CD4-positive, alpha-beta T cell treated with Interleukin-1 beta for 1 hour (primary cell): ENCODE results near the gene B3GAT3.
"Not testable (repeated sequence)": the region's sequence is repeated elsewhere in the genome, so short reads cannot be mapped to it uniquely, and the experiment has no call there.

ENCODE experiments used
- DNase-seq, 2 donors: peaks; one replicate each; pipeline ENCODE4 v3.0.0-alpha.2; 2020 to 2022

B3GAT3 gene

DNA sequence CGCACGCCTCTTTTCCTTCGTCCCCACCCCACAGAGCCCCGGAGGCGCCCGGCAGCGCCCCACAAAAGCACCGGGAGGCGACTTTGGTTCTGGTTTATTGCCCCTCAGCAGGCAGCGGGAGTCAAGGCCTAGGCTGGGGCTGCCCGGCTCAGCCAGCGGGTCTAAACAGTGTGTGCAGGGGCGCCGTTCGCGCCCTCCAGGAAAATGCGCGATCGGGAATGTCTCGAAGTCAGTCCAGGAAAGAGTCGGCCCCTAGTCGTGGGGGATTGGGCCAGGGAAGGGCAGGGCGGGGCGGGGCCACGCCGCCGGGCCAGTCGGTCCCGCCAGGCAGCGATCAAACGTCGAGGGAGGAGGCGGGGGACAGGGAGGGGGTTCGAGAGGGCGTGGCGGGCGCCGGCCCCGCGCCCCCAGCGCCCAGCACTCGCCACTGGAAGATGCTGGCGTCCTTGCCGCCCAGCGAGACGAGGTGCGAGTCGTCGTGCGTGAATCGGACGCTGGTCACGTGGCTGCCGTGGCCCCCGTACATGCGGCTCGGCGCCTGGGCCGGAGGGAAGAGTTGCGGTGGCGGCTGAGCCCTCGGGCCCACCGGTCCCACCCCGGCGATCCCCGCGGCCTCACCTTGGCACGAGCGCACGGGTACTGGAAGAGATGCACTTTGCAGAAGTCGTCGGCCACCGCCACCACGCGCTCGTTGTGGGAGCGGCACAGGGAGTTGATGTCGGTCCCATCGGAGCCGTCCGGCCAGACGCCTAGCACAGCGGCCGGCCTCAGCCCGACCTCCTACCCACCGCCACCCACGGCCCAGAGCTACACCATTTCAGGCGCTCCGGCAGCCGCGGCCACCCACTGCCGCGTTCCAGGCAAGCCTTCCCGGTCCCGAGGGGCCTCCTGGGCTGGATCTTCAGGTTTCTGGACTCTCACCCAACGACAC is 19.4 kb downstream of the B3GAT3 start:
- peak in 1 of 2 donors; percentile 45 for DNase-seq

DNA sequence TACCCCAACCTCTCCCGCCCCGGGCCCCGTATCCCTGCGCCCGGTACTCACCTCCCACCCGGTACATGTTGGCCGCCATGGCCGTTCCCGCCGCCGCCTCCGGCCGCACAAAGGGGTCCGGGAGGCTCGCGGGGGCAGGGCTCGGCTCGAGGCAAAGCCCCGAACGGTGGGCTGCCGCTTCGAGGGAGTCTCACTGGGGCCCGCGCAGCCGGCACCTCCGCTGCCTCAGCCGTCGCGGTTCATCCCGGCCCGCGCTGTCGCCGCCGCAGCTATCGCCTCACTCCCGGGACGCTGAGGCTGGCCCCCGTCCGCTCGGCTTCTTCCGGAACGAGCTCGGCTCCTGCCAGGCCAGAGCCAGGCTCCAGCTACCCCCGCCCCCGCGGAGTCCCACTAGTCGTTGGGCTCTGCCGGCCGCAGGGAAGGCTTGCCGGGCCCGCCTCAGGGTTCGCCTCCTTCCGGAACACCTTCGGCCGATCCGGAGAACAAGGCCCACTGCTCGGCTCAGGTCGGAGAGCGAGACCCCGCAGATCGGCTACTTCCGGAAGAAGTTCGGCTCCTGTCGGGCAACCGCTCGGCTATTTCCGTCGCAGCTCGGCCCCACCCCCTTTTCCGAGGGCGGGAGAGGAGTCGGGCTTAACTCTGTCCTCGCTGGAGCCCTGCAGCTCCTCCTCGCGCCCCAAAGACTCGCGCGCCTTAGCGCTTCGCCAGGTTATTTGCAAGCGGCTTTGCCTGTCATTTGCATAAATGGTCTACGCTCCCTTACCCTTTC is 20.2 kb downstream of the B3GAT3 start, which contains the start of gene MTA2:
MTA2 (minus strand) TSS at position 494 of the 769 bp plus-strand sequence; CDS start at position 79, 415 bp downstream.
- peak; percentile 98 to 99 for DNase-seq

DNA sequence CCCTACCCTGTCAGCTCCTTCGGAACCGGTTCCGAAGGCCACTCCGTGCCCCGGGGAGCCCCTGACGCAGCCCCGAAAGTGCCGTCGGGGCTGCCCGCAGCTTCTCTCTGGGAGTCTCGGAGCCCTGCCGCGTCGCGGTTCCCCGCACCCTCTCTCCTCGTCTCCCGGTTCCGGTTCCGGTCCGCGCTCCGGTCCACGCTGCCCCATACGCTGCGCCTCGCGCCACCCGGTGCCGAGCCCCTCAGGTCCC is 20.7 kb downstream of the B3GAT3 start:
- DNase-seq, result peak; percentile 46 to 51

DNA sequence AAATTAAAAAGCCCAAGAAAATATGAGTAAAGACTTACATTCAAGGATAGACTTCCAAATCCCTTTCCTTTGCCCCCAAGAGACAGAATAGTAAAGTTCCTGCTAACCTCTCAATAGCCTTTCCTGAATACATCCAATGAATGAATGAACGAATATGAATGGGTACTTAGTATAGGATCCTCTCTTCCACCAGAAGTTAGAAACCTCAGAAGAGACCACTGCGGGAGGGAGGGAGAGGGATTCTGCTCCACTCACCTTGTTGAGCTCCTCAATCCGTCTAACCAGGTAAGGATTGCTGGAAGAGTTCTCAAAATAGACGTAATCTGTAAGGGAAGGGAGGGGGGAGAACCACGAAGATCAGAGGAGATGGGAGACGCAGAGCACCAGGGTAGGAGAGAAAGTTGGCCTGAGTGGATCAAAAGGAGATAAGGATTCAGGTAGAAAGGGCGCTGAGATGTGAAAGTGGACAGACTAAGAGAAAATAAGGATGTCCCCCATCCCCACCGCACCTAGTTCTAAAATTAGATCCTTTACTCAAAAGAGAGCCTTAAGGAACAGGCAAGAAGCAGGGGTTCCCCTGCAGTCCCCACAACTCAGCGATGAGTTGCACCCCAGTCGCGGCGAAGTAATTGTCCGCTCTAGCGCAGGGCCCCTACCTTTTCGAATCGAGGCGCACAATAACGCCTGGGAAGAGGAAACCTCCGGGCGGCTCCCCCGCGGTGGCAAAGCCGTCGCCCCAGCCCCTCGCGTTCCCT is 21.2 kb downstream of the B3GAT3 start:
- DNase-seq, result no peak

DNA sequence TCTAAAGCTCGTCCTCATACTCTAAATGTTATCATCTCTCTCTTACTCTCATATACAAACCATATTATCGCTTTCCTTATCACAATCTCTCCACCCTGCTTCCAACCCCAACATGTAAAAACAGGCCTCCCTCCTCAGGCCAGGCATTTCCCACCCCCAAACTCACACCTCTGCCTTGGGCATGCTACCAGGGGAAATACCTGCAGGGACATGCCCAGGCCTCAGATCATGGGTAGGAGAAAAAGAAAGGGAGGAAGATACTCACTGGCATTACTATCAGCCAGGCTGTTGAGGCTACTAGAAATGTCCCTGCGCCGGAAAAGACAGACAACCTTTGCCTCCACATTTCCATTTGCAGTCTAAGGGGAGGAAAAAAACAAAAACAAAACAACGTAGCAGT is 21.9 kb downstream of the B3GAT3 start:
- DNase-seq, result peak in 1 of 2 donors; percentile 51

DNA sequence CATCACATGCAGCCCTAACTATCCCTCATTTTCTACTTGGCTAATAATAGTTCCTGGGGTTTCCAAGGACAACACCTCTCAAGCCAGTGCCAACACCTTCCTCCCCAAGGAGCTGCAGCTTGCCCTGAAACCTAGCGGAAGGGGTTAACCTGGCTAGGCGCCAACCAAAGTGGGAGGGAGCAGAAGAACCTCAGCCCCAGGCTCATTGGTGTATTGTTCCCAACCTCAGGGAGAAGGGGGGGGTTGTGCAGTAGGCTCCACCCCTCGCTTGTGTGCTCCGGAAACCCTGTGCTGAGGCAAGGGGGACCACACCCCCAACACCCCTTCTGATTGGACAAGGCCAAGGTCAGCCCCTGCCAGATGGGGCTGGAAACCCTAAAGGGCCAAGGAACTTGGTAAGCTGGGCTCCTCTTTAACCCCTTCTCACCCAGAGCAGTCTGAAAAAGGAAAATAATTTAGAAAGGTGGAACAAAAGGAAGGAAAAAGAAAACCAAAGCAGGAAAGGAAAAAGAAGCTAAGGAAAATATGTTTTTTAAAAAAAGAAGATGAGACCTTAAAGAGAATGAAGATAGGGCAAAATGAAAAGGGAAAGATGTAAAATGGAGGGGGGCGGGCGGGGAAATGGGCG is 22.6 kb downstream of the B3GAT3 start:
- peak; percentile 98 to 99 for DNase-seq

DNA sequence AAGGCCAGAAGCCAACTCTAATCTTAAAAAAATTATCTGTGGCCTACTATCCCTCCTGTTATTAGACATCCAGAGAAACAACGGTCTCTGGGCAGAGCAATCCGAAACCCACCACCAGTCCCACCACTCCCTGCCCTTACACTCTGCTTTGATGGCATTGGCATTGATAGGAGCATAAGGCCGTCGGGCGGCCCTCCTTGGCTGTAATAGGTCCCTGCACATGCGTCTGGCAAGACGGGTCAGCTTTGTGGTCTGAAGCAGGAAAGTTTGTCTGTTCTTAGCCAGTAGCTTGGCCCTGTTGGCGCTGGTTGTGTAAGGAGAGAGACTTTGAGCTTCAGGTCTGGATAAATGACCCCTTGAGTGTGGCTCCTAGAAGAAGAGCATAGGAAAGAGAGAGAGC is 26.7 kb downstream of the B3GAT3 start:
- DNase-seq, result no peak

DNA sequence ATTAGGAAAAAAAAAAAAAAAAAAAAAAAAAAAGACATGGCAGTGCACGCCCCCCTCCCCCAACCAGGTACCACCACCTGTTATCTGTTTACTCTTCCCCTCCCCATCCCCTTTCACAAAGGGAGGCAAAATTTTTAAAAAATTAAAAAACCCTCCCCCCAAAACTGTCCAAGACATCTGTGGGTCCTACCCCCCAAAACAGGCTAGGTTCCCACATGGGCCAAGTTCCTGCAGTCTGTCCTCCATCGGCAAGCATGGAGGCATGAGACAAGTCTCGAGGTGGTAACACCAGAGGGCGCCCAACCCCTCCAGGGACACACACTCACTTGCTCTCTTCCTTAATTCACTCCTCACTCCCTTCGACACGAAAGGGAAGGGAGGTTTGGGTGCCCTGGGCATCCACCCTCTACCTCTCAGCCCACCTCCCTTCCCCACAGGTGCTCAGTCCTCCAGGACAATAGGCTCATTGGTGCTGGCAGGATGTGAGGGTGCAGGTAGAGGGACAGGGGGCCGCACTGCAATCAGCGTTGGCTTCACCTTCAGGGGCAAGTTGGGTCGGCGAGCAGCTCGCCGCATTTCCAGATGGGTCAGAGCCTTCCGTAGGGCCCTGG is 28.2 kb downstream of the B3GAT3 start:
- peak; percentile 82 to 84 for DNase-seq

DNA sequence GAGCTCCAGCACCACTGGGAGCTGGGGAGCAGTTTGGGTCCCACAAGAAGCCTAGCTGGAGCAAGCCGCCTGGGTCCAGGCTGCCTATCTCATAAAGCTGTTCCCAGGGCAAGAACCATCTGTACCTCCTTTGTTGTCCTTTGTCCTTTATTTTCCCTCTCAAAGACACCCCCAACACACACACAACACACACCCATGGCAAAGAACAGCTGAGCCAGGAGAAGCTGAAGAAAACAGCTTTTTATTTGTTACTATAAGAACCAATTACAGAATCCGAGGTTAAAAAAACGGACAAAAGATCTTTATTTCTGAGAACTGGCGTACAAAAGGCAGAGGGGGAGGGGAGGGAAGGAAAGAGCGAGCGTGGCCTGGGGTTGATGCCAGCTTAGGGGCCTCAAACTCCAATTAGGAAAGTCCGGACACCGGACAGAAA is 28.8 kb downstream of the B3GAT3 start:
- DNase-seq, result no peak

DNA sequence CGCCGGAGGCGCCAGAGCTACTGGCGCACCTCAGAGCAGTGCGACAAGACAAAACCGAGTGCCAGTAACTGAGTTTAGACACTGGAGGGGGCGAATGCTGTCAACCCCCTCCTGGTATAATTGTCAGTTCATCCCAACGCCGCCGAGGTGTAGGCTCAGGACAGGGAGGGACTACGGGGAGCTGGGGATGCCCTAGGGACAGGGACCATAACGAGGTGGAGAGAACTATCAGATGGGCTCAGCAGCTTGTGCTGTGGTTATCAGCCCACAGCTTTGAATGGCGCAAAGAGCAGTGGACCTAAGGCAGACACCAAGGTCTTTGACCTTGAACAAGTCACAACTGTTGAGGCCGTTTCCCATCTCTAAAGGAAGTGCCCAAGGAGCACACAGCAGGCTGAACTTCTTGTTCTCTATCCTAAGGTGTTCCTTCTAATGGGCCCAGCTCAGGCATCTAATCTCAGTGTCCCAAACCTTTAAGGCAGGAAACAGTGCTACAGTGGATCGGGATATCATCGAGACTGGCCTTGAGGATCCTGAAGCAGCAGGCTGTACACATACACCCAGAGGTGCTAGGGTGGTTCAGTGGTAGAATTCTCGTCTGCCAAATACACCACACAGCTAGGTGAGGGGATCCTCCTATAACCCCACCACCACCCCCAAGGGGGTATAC is 29.5 kb downstream of the B3GAT3 start:
- DNase-seq, result no peak

DNA sequence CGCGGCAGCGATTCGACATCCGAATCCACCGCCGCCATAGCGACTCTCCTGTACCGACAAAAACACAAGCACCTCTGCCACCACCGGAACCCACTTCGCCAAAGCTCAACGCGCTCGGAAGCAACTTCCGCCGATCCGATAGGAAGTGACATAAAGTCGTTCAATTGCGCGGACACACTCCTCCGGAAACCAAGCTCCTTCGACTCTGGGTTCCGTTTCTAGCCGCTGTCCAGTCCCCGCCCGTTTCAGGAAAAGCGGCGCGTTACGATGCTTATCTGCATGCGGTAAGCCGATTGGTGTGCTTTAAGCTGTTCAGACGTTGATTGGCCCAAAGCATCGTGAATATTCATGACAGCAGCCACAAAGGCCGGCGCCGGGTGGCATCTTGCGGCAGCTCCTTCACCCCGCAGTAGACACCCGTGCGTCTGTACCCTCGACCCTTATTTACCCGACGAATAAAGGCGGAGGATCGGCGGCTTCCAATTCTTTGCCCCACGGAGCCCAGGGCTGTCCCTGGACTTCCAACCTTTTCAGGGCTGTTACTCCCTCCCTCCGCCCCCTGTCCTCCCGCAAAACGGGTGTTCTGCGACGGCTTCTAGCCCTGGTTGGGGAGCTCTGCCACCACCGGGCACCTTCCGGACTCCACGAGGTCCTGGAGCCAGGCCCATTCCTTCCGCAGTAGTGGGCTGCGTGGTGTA is 30.2 kb downstream of the B3GAT3 start, which contains the start of gene TUT1:
TUT1 (minus strand) TSS at position 76 of the 698 bp plus-strand sequence; CDS start at position 38, 38 bp downstream.
- DNase-seq, result peak; percentile 97 to 99

DNA sequence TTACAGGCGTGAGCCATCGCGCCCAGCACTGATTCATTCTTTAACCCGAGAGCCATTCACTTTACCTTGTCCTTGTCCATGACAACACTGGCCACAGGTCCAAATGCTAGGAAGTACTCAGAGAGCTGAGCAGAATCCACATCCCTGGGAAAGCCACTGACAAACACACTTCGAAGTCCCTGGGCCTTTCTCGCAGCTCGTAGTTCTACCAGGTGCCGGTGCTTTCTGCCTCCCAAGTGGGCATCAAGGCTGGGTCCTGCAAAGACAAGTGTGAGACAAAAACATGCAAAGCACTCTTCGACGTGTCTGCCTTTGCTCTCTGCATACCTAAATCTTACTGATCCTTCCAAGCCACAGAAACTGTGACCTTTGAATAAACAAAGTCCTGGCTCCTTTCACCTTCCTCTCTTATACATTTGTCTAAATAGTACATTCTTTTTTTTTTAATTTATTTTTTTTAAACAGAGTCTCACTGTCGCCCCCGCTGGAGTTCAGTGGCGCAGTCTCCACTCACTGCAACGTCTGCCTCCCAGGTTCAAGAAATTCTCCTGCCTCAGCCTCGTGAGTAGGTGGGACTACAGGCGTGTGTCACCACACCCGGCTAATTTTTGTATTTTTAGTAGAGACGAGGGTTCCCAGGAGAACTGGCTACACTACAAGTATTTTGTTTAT is 32.7 kb downstream of the B3GAT3 start:
- DNase-seq, result peak in 1 of 2 donors; percentile 22

DNA sequence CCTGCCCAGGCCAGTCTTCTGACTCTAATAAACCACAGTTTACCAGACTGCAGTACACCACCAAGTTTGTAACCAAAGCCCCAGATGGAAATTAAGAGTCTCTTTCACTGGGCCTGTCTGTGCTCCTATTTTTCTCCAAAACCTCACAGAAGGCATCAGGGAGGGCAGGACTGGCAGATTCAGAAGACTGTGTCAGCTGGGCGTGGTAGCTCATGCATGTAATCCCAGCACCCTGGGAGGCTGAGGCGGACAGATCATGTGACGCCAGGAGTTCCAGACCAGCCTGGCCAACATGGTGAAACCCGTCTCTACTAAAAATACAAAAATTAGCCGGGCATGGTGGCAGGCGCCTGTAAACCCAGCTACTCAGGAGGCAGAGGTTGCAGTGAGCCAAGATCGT is 36.4 kb downstream of the B3GAT3 start:
- DNase-seq, result not testable (repeated sequence)

DNA sequence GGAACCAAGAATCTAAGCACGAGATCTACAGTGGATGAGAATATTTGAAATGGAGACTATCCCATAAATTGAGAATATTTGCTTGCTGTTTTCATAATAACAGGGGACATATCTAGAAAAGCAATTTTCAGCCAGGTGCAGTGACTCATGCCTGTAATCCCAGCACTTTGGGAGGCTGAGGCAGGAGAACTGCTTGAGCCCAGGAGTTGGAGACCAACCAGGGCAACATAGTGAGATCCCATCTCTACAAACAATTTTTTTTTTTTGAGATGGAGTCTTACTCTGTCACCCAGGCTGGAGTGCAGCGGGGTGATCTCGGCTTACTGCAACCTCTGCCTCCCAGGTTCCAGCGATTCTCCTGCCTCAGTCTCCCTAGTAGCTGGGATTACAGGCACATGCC is 40.1 kb downstream of the B3GAT3 start:
- not testable (repeated sequence) for DNase-seq

DNA sequence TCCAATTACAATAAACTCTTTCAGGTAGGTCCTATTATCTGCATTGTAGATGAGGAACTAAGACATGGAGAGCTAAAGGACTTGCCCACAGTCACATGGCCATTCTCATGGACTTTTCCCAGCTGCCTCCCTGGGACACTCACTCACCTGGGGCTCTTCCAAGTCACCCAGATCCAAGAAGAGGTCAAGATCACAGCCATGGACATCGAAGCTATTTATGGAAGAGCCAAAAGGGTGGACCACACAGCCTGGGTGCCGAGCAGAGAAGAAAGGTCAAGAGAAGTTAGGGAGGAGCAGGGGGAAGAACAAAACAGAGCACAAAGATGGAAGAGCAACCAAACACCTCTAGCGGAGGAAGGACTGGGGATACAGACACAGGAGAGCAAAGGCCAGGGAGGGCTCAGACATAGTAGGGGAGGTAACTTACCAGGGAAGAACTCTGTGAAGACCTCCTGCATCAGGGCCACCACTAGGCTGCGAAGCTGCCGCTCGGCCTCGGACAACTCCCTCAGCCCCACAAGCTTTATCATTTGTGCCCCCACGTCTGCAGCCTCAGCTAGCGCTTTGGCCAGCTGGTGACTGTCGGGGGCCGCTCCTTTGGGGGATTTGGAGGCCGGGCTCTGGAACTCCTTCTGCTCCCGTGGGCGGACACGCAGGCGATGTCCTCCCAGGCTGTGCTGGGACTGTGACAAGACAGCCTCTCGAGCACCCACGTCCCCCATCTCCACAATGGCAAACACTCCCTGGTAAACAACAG is 40.6 kb downstream of the B3GAT3 start:
- no peak for DNase-seq

DNA sequence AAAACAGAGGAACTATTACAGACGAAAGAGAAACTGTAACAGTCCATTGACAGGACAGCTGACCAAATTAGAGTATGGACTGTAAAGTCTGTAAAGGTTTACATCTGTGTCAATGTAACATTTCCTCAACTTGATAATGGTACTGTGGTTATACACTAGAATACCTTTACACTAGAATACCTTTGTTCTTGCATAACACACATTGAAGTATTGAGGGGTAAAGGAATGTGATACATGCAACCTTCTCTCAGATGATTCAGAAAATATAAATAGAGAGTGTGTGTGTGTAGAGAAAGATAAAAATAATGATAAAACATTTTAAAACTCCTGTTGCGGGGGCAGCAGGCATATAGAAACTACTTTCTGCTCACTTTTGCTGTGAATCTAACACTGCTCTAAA is 42.5 kb downstream of the B3GAT3 start:
- DNase-seq, result no peak

DNA sequence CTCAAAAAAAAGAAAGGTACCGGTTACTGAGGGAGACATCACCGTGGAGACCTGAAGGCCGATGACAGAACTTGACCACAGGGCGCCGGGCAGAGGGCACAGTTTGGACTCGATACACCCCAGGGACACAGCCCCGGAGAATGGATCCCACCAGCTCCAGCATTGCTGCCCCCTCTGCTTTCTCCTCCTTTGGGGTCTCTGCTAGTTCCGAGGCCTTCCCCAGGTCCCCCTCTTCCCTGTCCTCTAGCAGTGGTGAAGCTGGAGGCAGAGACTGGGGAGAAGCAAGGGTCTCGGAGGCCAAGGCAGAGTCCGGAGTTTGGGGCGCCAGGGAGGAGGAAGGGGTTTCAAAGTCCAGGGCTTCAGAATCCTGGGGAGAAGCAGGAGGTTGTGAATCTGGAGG is 43.2 kb downstream of the B3GAT3 start:
- DNase-seq, result no peak

DNA sequence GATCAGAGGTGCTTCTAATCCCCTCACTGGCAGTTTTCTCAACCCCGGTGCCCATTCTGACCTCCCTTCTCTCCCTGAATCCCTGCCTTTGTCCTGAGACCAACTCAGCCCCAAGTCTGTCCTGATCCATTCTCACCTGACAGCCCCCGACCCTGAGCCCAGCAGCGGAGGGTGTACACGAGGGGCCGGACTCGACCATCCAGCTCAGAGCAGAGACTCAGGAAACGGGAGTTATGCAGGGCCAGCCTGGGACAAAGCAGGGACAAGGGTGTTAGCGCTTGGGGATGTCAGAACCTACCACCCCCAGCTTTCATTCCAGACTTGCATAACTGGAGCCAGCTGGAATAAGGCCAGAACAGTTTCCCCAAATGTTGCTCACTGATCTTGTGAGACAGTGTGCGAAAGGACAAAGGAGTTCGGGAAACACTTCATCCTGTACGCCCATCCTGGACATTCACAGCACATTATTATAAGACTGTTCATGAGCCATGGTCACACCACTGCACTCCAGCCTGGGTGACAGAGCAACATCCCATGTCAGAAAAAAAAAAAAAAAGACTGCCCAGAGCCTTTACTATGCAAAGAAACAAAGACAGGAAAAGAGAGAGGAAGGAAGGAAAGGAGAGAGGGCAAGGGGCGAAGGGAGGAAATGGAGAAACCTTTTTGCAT is 44.6 kb downstream of the B3GAT3 start:
- no peak for DNase-seq

DNA sequence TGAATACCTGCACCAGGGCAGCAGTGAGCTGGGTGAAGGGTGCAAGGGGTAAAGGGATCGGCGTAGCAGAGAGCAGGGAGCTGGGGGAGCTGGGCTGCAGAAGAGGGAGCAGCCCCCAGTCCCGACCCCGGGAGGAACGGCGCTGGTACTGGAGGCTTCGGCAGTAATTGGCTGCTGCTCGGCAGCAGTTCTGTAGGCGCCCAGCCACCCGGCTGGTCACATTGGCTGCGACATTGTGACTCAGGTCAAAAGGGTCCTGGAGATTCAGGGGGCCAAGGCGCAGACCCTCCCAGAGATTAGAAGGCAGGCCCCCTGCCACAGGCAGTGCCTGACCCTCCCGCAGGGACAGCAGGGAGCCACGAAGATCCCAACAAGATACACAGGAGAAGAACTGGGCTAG is 45.9 kb downstream of the B3GAT3 start:
- no peak for DNase-seq
